Prostate gland (tissue), 2 donors: ENCODE measurements around the gene UQCR11.

Experiments
- POLR2A ChIP-seq: fragments of 450-650 bp; IDR thresholded peaks from one replicate; pipeline ENCODE4 v1.6.1; 2016; ENCODE audit warnings: antibody characterized with exemption, mild to moderate bottlenecking
- TF ChIP-seq, protein P1 (sequence below), 4 experiments: fragments of 200-600 bp in 2 of 4; fragments of 450-650 bp in 2 of 4; sonication (generic) in 2 of 4; IDR thresholded peaks; 1 replicate in 3 of 4; 2 replicates in 1 of 4; pipeline ENCODE4 v1.5.1; 2016 to 2019; ENCODE audit warnings: antibody characterized with exemption in 4 of 4, mild to moderate bottlenecking in 2 of 4, moderate library complexity in 2 of 4

GRCh38 chr19:1577929-1578618 lies 27.2 kb downstream of the UQCR11 start:
- TF ChIP-seq, protein P1, sequence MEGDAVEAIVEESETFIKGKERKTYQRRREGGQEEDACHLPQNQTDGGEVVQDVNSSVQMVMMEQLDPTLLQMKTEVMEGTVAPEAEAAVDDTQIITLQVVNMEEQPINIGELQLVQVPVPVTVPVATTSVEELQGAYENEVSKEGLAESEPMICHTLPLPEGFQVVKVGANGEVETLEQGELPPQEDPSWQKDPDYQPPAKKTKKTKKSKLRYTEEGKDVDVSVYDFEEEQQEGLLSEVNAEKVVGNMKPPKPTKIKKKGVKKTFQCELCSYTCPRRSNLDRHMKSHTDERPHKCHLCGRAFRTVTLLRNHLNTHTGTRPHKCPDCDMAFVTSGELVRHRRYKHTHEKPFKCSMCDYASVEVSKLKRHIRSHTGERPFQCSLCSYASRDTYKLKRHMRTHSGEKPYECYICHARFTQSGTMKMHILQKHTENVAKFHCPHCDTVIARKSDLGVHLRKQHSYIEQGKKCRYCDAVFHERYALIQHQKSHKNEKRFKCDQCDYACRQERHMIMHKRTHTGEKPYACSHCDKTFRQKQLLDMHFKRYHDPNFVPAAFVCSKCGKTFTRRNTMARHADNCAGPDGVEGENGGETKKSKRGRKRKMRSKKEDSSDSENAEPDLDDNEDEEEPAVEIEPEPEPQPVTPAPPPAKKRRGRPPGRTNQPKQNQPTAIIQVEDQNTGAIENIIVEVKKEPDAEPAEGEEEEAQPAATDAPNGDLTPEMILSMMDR (IDR thresholded peaks at IDR 0.05) = no peak
- no peak for TF ChIP-seq POLR2A
